Mesothelial cell of epicardium (in vitro differentiated cells): ENCODE measurements around the gene SLC22A12. TPM values are rescaled to one million over a fixed set of nuclear protein-coding genes. Genes with fewer than 3 reads are reported as not detected.
A peak's percentile ranks its signal among the peaks of the same experiment; 100 is the strongest.

ENCODE experiments used
- DNase-seq, 2 experiments: peaks; one replicate each; pipeline ENCODE4 v3.0.0; 2021; ENCODE audit warnings: low spot score in 2 of 2; ENCODE audit not compliant: unreplicated experiment in 2 of 2
- H3K27ac Mint-ChIP-seq: 2 replicates; pipeline ENCODE4 v1.8.0; 2021; ENCODE audit warnings: mixed read lengths
- H3K27me3 Mint-ChIP-seq: 2 replicates; pipeline ENCODE4 v1.8.0; 2021; ENCODE audit warnings: low read depth, mixed read lengths
- H3K36me3 Mint-ChIP-seq: 2 replicates; pipeline ENCODE4 v1.8.0; 2021; ENCODE audit warnings: mixed read lengths
- H3K4me1 Mint-ChIP-seq: 2 replicates; pipeline ENCODE4 v1.8.0; 2021; ENCODE audit warnings: mixed read lengths
- H3K4me3 Mint-ChIP-seq: 2 replicates; pipeline ENCODE4 v1.8.0; 2021; ENCODE audit warnings: mild to moderate bottlenecking, moderate library complexity, mixed read lengths
- H3K9me3 Mint-ChIP-seq: 2 replicates; pipeline ENCODE4 v1.8.0; 2021; ENCODE audit warnings: mixed read lengths
- total RNA-seq: library from RNA; stranded (reverse); gene quantifications from 3 replicates; pipeline ENCODE4 v1.2.1, GENCODE V29; 2021
- TF ChIP-seq, protein P1 (sequence below): fragments of 200-600 bp; sonication (generic); IDR thresholded peaks from one replicate; pipeline ENCODE4 v1.5.0; 2021; ENCODE audit warnings: antibody characterized with exemption; ENCODE audit not compliant: unreplicated experiment

The SLC22A12 gene
- total RNA-seq, 1 donor from 2014 or later, result not detected

DNA sequence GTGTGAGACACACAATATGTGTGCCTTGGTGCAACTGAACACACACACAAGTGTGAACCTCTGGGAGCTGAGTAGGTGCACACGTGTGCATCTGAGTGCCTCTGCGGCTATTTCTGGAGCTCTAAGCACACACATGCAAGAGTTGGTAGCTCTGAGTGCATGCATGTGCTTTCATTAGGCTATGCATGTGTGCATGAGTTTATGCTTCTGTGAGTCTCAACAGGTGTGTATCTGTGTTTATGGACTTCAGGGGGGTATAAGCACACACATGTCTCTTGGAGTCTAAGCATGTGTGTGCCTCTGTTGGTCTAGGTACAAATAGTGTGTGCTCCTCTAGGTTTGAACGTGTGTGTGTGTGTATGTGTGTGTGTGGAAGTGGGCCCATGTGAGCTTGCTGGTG is 25.8 kb downstream of the SLC22A12 start:
- H3K27me3 Mint-ChIP-seq, result peaks cover 6% of the 10 kb centered on the region
- H3K36me3 Mint-ChIP-seq, result no peaks in the 10 kb centered on the region
- TF ChIP-seq, protein P1, sequence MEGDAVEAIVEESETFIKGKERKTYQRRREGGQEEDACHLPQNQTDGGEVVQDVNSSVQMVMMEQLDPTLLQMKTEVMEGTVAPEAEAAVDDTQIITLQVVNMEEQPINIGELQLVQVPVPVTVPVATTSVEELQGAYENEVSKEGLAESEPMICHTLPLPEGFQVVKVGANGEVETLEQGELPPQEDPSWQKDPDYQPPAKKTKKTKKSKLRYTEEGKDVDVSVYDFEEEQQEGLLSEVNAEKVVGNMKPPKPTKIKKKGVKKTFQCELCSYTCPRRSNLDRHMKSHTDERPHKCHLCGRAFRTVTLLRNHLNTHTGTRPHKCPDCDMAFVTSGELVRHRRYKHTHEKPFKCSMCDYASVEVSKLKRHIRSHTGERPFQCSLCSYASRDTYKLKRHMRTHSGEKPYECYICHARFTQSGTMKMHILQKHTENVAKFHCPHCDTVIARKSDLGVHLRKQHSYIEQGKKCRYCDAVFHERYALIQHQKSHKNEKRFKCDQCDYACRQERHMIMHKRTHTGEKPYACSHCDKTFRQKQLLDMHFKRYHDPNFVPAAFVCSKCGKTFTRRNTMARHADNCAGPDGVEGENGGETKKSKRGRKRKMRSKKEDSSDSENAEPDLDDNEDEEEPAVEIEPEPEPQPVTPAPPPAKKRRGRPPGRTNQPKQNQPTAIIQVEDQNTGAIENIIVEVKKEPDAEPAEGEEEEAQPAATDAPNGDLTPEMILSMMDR, result no peak
- peaks cover 24% of the 10 kb centered on the region for H3K4me1 Mint-ChIP-seq
- H3K27ac Mint-ChIP-seq, result no peak overlapping the region
- no peaks in the 10 kb centered on the region for H3K9me3 Mint-ChIP-seq
- DNase-seq, result no peak
- no peak overlapping the region for H3K4me3 Mint-ChIP-seq

DNA sequence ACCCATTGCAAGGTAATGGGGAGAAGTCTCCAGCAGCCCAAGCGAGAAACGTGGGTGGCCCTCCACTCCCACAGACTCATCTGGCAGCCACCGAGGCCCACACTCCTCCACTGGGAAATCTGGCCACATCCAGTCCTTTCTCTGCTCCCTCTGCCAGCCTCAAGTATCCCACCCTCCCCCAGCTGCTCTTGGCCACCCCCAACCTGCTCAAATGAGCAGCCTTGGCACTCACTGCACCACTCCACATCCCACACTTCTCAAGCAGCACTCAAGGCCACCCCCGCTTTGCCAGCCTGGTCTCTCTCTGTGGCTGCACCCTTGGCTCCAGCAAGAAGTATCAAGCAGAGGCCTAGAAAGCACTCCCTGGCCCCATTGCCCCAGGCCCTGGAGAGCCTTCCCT is 28.2 kb downstream of the SLC22A12 start:
- Mint-ChIP-seq H3K27me3 (peaks cover 1% of the 10 kb centered on the region), H3K4me1 (peaks cover 24% of the 10 kb centered on the region), H3K36me3 (no peaks in the 10 kb centered on the region), H3K9me3 (no peaks in the 10 kb centered on the region), H3K27ac (peak overlapping the region; percentile 88), H3K4me3 (peak overlapping the region; percentile 60)
- no peak for DNase-seq
- TF ChIP-seq, protein P1, result no peak

GRCh38 chr11:64619811-64620380 is 28.9 kb downstream of the SLC22A12 start:
- Mint-ChIP-seq H3K9me3 (no peaks in the 10 kb centered on the region), H3K4me3 (peak overlapping the region; percentile 60), H3K27me3 (peaks cover 1% of the 10 kb centered on the region), H3K36me3 (no peaks in the 10 kb centered on the region), H3K27ac (peak overlapping the region; percentile 88), H3K4me1 (peaks cover 24% of the 10 kb centered on the region)
- peak in 1 of 2 experiments; percentile 46 for DNase-seq
- TF ChIP-seq, protein P1, result no peak

DNA sequence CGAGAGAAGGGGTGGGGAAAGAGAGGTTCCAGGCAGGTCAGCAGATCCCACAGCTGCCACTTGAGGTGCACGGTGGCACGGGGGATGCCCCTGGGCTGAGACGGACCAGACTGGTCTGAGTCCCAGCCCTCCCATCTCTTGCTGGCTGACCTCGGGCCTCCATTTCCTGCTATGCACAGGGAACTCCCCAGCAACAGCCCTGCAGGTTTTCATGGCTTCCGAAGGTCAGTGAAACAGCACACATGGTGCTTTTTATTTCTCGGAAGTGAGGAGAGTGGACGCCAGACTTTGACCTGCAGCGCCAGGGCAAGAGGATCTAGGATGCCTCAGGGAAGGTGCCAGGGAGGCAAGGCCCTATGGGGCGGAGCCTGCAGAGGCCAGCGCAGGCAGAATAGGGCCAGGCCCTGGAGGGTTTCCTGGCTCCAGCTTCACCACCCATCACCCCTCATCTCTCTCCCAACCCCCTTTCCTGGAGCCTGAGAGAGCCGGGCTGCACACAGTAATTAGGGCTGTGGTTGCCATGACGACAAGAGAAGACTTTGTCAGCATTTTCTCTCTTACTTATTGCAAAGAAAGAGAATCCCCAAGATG is 29.5 kb downstream of the SLC22A12 start:
- peaks cover 24% of the 10 kb centered on the region for H3K4me1 Mint-ChIP-seq
- TF ChIP-seq, protein P1, result no peak
- peaks cover 1% of the 10 kb centered on the region for H3K27me3 Mint-ChIP-seq
- H3K9me3 Mint-ChIP-seq, result no peaks in the 10 kb centered on the region
- H3K4me3 Mint-ChIP-seq, result no peak overlapping the region
- peak in 1 of 2 experiments; percentile 47 for DNase-seq
- peak overlapping the region; percentile 88 for H3K27ac Mint-ChIP-seq
- H3K36me3 Mint-ChIP-seq, result no peaks in the 10 kb centered on the region

DNA sequence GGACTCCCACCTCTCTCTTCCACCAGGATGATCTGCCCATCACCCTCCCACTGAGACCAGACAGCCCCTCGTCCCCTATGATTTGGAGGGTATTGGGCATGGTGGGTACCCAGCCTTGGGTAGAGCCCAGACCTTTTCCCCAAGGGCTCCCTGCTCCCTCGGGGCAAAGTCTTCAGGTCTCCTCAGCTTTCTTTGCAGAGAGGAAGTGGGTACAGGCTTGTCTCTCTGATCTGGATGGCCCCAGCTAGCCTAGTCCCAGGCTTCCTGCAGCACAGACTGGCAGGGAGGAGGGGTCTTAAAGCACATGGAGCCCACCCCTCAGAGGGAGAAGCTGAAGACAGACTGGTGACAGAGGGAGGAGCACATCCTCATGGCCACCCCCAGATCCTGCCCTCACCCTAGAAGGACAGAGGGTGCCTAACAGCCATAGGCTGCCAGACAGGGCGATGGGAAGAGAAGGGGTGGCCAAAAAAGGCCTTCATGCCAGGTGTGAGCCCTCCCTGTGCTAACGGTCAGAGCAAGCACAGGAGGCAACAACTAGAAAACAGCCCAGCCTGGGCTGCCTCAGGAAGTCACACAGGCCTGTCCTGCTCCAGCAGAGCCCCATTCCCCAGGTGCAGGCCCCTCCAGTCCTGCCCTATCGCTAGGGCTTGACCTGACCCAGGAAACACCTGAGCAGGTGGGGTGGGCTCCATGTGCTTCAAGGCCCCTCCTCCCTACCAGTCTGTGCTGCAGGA is 30.4 kb downstream of the SLC22A12 start:
- peaks cover 1% of the 10 kb centered on the region for H3K27me3 Mint-ChIP-seq
- TF ChIP-seq, protein P1, result no peak
- H3K4me3 Mint-ChIP-seq, result no peak overlapping the region
- no peak for DNase-seq
- no peaks in the 10 kb centered on the region for H3K9me3 Mint-ChIP-seq
- no peak overlapping the region for H3K27ac Mint-ChIP-seq
- peaks cover 24% of the 10 kb centered on the region for H3K4me1 Mint-ChIP-seq
- H3K36me3 Mint-ChIP-seq, result no peaks in the 10 kb centered on the region
